AG20443 (cell line): ENCODE data around the gene SIGLEC7.
A peak's percentile ranks its signal among the peaks of the same experiment; 100 is the strongest.

Source experiments
- DNase-seq: peaks from one replicate; pipeline ENCODE4 v3.0.0; 2012; ENCODE audit warnings: low spot score, mixed read lengths

The SIGLEC7 gene

GRCh38 chr19:51142119-51142518 lies at the start of gene SIGLEC7:
Gene SIGLEC7 (plus strand): TSS chr19:51142301. CDS start chr19:51142370, 69 bp downstream.
- DNase-seq: no peak

GRCh38 chr19:51093101-51093500 lies 49.0 kb upstream of the SIGLEC7 start:
- DNase-seq: no peak

GRCh38 chr19:51093510-51094345 lies 48.4 kb upstream of the SIGLEC7 start:
- no peak for DNase-seq

GRCh38 chr19:51094696-51095279 lies 47.3 kb upstream of the SIGLEC7 start:
- peak; percentile 59 for DNase-seq

GRCh38 chr19:51096473-51097165 lies 45.5 kb upstream of the SIGLEC7 start:
- no peak for DNase-seq

- DNase-seq: peak; percentile 73
Measured at GRCh38 chr19:51097166-51097738, 44.8 kb upstream of the SIGLEC7 start.

- no peak for DNase-seq
Measured at GRCh38 chr19:51097796-51098195, 44.3 kb upstream of the SIGLEC7 start.

GRCh38 chr19:51098365-51099046 lies 43.6 kb upstream of the SIGLEC7 start:
- no peak for DNase-seq

- no peak for DNase-seq
Measured at GRCh38 chr19:51099047-51099382, 43.1 kb upstream of the SIGLEC7 start.

GRCh38 chr19:51100601-51101000 lies 41.5 kb upstream of the SIGLEC7 start:
- DNase-seq: no peak

- DNase-seq: no peak
Measured at GRCh38 chr19:51101171-51101865, 40.8 kb upstream of the SIGLEC7 start.

GRCh38 chr19:51102991-51103390 lies 39.1 kb upstream of the SIGLEC7 start:
- no peak for DNase-seq

- DNase-seq: no peak
Measured at GRCh38 chr19:51103926-51104341, 38.2 kb upstream of the SIGLEC7 start.

- no peak for DNase-seq
Measured at GRCh38 chr19:51107406-51108065, 34.6 kb upstream of the SIGLEC7 start.

- DNase-seq: peak; percentile 99
Measured at GRCh38 chr19:51108066-51108804, 33.9 kb upstream of the SIGLEC7 start, which contains the start of gene CTU1. Gene CTU1 (minus strand): TSS chr19:51108409. CDS start chr19:51104569, 3,840 bp downstream.

- no peak for DNase-seq
Measured at GRCh38 chr19:51108805-51109146, 33.3 kb upstream of the SIGLEC7 start.

- no peak for DNase-seq
Measured at GRCh38 chr19:51110666-51110971, 31.5 kb upstream of the SIGLEC7 start.

- no peak for DNase-seq
Measured at GRCh38 chr19:51111606-51112005, 30.5 kb upstream of the SIGLEC7 start.

GRCh38 chr19:51114087-51114729 lies 27.9 kb upstream of the SIGLEC7 start:
- no peak for DNase-seq

GRCh38 chr19:51116736-51117286 lies 25.3 kb upstream of the SIGLEC7 start:
- DNase-seq: no peak
